HTERT RPE-1 (cell line): Measurements from ENCODE around the gene LMCD1.

Experiments used
- in situ Hi-C: fragments of 300-500 bp; cut with MboI; formaldehyde crosslinking; loops from 4 replicates; pipeline ENCODE4 v1.14.3; 2020; ENCODE audit warnings: low sequenced_read_pairs

The LMCD1 gene

DNA sequence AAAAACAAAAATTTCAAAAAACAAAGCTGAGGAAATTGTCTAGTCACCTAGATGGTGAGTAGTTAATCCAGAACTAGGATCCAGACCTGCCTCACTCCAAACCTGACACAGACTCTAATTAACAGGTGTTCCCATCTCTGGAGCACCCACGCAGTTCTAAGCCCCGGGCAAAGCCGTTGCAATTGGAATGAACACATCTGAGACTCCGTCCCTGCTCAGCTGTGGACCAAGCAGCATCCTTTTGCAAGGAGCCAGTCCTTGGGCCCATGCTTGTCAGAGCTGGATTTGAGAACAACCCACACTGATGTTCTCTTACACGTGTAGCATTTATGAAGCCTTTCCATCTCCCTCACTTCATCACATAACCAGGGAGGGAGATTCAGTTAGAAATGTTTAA lies 54.8 kb downstream of the LMCD1 start:
- in situ Hi-C loops, result no loop called here

DNA sequence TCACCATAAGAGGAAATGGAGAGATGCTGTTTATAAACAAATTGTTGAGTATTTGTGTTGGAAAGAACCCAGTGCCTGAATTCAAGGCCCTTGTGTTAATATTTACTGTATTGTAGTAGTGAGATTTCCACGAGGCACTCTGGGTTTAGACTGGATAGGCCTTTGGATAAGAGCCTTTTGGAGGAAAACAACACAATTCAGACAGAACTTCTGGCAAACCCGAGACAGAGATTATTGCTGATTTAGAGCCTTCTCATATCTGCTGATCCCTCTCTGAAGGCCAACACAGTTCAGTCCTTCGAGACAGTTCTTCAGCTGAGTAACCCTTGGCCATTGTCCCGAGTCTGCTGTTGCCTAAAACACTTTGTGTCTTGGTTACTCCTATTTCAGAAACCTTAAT lies 55.7 kb downstream of the LMCD1 start:
- in situ Hi-C loops, result no loop called here

DNA sequence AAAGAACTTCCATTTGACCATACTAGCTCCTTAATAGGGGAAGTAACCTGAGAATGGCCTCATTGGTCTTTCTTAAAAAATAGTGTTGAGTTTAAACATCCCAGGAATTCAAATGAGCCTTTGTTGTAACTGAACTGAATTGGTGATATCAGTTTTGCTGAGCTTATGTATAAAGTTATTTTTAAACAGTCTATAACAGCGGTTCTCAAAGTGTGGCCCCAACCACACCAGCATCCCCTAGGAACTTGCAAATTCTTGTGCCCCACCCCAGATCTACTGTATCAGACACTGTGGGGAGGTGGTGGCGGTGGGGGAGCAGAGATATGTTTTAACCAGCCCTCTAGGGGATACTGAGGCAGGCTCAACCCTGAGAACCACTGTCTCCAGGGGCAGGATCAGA lies 57.0 kb downstream of the LMCD1 start:
- in situ Hi-C loops, result no loop called here

DNA sequence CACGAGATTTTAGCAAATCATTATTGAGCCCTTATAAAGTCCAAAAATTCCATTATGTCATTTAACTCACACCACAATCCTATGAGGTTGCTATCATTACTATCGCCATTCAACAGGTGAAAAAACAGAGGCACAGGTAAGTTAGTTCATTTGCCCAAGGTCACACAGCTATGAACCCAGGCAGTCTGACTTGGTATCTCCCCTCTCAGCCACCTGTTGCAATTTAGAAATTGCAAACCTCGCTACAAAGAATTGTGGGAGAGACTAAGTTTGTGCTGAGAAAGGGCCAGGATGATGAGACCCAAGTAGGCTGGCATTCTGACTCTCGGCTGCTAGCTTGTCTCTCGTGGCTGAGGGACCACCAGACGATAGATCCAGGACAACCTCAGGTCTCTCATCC lies 57.7 kb downstream of the LMCD1 start:
- in situ Hi-C loops, result no loop called here

DNA sequence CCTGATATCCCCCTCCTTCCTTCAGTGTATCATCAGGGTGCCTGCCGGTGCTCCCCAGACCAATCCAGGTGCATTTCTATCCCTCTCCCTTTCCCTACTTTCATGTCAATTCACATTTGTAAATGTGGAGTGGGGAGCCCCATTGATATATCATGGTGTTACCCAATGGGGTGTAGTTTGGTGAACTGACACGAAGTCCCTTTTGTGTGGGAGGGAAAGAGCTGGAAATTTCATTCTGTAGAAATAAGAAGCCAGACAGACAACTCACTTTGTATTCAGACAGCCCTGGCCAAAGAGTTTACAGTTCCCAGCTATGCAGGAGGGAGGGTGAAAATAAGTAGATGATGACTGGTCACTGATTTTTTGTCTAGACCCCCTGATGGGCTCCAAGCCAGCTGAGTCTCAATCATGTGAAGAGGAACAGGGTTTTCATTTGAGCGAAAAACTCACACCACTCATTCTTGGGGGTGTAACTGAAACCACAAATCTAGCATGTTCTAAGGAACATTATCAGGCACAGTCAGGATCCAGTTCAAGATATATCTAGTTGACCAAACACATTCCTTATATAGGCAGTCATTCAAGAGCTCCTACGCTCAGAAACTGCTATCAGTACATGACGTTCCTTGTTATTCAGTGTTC lies 58.9 kb downstream of the LMCD1 start:
- in situ Hi-C loops, result no loop called here

DNA sequence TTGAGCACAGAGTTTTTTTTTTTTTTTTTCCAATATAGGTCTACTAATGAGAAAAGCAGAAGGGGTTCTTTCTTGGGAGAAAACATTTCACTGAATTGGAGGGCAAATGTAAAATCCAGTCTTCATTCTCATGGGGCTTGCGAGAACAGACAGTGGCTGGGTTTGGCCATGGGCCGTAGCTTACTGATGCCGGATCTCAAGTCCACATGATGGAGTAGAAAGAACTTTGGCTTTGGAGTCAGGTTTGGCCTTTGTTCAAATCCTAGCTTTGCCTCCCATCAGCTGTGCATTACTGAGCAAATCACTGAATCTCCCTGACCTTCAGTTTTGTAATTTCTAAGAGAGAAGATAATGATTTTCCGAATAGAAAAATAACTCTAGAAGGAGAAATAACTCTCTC lies 59.7 kb downstream of the LMCD1 start:
- in situ Hi-C loops, result no loop called here

DNA sequence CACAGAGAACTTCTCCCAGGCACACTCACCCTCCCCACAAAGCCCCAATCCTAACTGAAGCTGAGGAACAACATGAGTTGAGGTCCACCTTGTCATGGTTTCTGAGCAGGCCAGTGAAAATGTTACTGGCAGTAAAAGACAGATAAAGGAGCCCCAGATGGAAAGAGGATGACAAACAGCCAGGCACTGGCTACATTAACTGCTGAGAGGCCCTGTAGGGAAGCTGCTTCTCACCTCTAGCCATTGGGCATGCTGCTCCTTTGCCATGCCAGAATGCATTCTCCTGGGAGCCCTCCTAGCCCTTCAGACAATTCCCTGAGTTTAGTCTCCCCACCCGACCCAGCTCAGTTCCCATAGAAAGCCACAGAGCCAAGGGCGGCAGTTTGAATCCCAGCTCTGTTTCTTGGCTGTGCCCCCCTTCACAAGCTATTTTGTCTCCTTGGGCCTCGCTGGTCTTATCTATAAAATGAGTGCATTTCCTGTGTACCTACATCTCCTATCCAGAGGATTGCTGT lies 60.5 kb downstream of the LMCD1 start:
- in situ Hi-C loops, result no loop called here

DNA sequence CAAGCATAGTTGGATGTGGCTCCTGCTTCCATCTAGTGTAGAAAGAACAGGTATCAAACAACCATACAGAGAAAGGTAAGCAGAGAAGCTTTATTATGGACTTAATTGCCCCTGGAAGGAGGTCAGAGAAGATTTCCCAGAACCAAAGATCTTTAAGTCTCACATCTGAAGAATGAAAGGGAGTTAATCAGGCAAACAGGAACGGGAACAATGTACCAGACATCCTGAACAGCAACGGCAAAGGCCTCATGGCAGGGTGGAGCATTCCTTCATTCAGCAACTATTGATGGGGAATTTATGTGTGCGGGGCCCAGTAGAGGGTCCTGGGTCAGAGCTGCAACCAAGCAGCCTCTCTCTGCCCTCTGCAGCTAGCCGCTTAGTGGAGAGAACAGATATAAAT lies 61.5 kb downstream of the LMCD1 start:
- in situ Hi-C loops, result no loop called here

DNA sequence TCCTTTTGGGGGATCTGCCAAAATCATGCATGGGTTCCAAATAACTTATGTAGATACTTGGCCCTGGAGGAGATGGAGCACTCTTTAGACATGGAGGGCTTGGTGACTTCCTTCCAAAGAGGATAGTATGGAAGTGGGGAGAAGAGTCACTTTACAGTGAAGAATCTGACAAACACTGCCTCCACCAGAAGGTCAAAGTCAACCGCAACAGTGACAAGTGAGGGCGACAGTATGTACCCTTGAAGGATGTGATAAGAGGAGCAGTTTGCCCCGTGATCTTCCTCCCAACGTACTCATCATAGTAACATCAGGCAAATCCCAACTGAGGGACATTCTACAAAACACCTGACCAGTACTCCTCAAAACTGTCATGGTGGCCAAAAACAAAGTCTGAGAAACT lies 62.0 kb downstream of the LMCD1 start:
- in situ Hi-C loops, result no loop called here

DNA sequence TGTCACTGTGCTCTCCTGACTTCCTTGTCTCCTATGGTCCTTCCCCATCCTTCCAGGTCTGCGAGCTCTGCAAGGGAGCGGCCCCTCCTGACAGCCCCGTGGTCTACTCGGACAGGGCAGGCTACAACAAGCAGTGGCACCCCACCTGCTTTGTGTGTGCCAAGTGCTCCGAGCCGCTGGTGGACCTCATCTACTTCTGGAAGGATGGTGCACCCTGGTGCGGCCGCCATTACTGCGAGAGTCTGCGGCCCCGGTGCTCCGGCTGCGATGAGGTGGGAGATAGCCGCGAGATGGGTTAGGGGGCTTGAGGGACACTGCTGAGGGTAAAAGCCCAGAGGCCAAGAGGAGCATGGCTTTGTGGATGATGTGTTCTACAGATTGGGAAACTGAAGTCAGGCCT lies 63.8 kb downstream of the LMCD1 start:
- in situ Hi-C loops, result no loop called here

DNA sequence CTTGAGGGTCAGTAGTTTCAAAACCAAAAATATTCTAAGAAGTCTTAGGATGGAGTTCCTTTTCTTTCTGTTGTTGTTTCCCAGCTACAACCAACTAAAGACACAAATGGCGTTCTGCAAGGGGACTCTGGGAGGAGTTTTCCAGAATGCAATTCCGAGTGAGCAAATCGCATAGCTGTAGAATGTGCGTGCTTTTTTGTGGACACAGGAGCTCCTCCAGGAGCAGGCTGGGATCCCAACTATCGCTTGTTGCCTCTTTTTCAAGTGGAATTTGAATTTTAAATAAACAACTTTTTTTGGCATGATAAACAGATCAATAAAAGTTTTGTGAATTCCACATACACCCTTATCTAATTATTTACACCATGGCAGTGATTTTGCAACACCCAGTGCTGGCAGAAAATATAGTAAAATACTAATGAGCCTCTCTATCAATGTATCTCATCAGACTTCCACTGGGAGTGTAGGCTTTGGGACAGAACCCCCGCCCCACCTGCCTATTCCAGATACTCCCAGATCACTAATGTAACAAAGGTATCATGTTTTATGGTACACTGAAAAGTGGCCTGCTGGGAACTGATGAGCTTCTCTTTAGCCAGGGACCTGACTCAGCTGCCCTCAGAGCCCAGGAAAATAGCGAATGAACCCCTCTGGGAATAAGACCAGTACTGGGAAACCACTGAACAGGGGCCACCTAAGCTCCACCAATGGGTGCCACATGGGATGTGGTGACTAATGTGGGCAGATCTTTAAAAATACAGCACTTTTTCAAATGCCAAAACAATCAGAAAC lies 66.4 kb downstream of the LMCD1 start:
- in situ Hi-C loops, result no loop called here

DNA sequence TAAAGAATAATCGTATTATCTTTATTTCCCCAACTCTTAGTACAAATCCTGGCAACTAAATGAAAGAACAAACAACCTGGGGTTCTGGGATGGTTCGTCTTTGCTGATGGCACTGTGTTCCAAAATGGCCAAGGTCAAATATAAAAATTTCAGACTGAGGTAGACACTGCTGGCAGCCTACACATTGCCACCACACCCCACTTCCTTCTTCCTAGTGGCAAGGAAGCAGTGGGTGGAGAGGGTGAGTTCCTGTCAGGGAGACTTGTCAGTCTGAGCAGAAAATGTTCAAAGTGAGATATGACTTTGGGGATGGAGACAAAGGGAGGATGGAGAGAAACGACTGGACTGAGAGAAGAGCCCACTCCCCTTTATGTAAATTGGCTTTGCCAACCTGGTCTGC lies 69.6 kb downstream of the LMCD1 start:
- in situ Hi-C loops, result no loop called here

DNA sequence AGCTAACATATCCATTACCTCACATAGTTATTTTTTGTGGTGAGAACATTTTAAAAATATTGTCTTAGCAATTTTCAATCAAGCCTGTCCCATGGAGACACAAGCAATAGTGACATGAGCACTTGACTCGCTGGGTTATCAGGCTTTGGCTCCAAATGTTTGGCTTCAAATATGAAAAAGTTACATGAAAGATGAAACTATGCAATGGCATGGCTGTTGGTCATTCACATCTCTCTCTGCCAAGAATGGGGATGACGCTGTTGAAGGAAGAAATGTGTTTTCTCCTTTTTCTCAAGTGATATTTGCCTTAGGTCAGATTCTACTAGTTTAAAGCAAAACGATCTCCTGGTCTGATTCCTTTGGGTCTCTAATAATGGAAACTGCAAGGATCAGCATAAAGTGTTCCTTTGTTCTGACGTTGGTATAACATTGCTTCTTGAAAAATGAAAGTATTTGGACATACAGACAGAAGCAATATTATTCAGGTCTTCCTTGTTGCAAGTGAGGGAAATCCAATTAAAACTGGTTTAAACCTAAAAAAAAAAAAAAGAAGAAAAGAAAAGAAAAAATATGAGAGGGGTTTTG lies 71.8 kb downstream of the LMCD1 start:
- in situ Hi-C loops, result no loop called here

DNA sequence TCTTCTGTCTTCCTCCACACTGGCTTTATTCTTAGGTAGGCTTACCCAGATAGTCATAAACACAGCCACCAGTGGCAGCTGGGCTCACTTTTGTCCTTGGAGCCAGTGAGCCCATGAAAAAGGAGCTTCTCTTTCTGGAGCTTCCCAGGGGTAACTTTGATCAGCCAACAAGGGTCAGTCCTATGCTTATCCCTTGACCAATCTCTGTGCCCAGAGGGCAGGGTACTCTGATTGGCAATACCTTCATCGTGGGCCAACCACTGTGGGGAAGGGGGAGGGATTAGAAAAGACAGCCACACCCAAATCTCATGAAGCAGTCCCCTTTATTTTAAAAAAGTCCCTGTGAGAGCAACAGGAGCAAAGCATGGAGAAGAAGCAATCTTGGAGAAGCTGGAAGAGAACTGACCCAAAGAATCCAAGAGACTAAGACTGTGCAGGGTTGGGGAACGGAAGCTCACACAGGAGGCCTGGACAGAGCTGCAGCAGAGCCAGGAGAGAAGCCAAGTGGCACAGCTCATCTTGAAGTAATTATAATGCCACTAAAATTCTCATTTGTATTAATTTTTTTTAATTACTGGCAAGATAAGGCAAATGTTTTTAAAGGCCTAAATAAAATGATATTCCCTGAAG lies 72.5 kb downstream of the LMCD1 start:
- in situ Hi-C loops, result no loop called here

DNA sequence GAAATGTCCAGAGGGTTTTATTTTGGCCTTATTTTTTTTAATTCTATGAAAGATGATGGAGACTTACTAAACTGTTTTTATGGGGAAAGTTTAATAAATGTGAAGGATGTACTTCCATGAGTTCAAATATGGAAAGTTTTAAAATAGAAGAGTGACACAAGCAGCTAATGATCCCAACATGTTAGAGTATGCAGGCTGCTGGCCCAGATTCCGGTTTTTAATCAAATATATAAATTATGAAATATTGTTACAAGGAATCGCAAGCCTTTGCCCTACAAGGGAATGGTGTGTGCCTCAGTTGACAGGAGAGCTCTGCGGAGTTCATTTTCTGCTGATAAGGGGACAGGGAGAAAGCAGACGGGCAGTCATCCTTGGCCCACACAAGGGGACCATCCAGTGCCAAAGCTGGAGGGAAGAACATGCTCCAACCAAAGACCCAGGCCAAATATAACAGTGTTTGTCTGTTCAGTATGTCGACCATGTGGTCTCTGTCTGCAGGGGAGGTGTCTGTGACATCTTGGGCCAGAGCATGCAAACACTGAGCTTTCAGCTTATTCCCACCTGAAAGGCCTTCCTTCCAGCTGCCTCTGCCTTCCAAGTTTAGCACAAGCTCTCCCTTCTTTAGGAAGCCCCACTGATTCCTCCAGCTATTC lies 73.2 kb downstream of the LMCD1 start:
- in situ Hi-C loops, result no loop called here

DNA sequence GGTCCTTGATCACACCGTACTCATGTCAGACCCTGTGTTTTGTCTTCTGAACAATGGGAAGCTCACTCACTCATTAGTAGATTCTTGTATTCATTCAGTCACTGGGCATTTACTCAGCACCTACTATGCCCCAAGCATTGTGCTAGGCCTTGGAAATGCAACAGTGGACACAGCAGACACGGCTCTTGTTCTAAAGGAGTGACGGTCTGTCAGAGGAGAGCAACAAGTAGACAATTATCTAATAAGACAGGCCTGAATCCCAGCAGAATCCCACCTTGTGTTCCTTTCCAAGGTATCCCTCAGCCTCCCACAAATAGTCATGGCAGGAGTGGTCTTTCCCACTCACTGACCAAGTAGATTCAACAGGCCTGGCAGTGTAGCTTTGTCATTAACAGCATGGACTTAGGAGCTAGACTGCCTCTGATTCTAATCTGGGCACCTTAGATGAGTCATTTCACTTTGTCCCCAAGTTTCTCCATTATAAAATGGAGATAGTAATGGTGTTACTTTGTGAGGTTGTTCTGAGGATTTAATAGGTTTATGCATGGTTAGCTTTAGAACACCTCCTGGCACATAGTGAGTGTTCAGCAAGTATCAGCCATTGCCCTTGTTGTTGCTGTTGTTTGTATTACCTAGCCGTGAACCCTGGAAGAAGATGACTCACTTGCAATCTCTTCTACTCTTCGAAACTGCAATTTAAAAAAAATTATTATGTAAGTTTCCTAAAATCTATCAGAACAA lies 73.9 kb downstream of the LMCD1 start:
- in situ Hi-C loops, result no loop called here

DNA sequence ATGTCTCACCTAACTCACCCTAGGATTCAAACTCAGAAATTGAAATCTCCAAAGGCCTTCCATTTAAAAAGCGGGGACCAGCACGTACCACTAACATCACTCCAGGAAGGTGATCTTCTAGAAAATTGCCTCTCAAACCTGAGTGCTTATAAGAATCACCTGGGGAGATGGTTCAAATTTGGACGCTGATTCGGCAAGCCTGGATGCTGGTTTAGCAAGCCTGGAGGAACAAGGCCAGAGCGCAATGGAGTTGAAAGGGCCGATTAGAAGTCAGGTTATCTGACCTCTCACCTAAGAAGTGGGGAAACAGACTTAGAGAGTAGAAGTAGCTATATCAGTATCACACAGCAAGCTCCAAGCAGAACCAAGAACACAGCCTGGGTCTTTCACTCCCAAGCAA lies 74.8 kb downstream of the LMCD1 start:
- in situ Hi-C loops, result no loop called here

DNA sequence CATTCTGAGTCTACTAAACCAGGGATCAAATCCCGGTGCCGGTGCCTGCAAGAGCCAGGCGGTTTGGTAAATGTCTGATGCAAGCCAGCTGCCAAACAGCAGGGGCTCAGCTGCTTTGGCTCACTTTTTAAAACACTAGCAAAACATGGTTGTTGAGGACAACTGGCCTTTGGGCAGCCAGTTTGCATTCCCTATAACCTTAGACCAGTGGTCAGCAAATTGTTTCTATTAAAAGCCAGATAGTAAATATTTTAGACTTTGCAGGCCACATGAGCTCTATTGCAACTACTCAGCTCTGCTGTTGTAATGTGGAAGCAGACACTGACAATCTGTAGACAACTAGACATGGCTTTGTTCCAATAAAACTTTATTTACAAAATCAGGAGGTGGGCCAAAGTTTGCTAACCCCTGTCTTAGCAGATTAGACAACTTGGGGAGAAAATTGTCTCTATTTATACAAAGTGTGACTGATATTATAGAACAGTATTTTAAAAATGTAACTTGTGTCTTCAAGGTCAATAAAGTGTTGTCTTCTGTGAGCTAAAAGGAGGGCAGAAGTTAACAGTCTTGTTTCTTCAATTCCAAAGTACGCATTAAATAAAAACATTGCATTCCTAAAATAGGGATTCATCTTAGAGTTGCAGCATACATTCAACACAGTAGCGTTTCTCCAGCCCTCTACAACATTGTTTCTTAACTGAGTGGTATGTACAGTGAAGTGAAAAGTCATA lies 75.4 kb downstream of the LMCD1 start:
- in situ Hi-C loops, result no loop called here

DNA sequence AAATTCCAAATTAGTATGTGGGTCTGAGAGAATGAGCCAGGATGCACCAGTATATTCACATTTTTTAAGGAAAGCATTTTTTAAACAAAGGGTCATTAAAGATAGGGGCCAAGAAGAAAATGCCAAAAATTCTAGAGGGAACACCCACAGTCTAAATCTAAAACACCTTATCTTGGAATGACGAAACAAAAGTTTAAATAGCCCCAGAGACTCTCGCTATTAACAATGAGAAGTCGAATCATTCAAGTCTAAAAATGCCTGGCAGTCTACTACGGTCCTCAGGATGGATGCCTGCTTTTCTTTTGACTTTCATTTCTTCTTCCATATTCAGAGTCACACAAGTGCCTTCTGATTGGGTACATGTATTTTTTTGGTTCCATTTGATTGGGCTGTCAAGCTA lies 76.7 kb downstream of the LMCD1 start:
- in situ Hi-C loops, result no loop called here

DNA sequence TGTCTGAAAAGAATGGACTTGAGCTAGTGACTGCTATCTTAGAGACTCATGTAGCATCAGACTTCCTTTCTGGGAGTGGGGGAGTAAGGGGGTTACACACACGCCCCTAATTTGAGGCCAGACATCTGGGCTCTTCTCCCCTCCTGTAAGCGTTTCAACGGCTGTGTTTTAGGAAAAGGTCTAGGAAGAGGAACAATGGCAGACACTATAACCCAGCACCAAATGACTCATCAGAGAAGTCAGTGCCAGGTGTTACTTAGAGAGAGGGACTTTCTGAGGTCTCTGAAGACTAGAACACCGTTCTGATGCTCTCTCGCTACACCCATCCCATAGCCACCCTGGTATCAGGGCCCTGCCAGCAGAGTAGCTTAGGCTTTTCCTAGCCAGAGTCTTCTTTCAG lies 77.5 kb downstream of the LMCD1 start:
- in situ Hi-C loops, result no loop called here
